DOHH2 (cell line): ENCODE measurements around the gene MICAL3.

Source experiments
- H3F3A ChIP-seq: fragments of 200-600 bp; sonication (generic), shearing (Covaris generic); 2 replicates; pipeline ENCODE4 v1.6.0; 2016; ENCODE audit warnings: antibody characterized with exemption, mild to moderate bottlenecking; ENCODE audit not compliant: control insufficient read depth, insufficient read depth
- H3K27ac ChIP-seq: fragments of 200-600 bp; sonication (generic); 2 replicates; pipeline ENCODE4 v1.5.1; 2014; ENCODE audit warnings: low read depth, mild to moderate bottlenecking, low read length, moderate library complexity
- H3K27me3 ChIP-seq: fragments of 200-600 bp; sonication (generic); 2 replicates; pipeline ENCODE4 v1.6.1; 2014; ENCODE audit warnings: mild to moderate bottlenecking, low read length, mixed read lengths; ENCODE audit not compliant: control insufficient read depth
- H3K36me3 ChIP-seq: fragments of 200-600 bp; sonication (generic); 2 replicates; pipeline ENCODE4 v1.6.1; 2014; ENCODE audit warnings: mild to moderate bottlenecking, low read length, moderate library complexity, mixed read lengths; ENCODE audit not compliant: control insufficient read depth
- H3K4me1 ChIP-seq: fragments of 200-600 bp; sonication (generic); 2 replicates; pipeline ENCODE4 v1.6.1; 2014; ENCODE audit warnings: mild to moderate bottlenecking, low read length, mixed read lengths; ENCODE audit not compliant: control insufficient read depth
- H3K4me2 ChIP-seq: fragments of 200-600 bp; sonication (generic); 2 replicates; pipeline ENCODE4 v1.6.0; 2014; ENCODE audit warnings: mild to moderate bottlenecking, low read length, moderate library complexity
- H3K4me3 ChIP-seq: fragments of 200-600 bp; sonication (generic); 2 replicates; pipeline ENCODE4 v1.5.1; 2014; ENCODE audit warnings: mild to moderate bottlenecking, low read length, mixed read lengths
- H3K79me2 ChIP-seq: fragments of 200-600 bp; sonication (generic); 2 replicates; pipeline ENCODE4 v1.6.1; 2014; ENCODE audit warnings: mild to moderate bottlenecking, low read length, mixed read lengths; ENCODE audit not compliant: control insufficient read depth
- H3K9me2 ChIP-seq: fragments of 200-600 bp; sonication (generic); replicated peaks from 2 replicates; pipeline ENCODE4 v1.6.1; 2014; ENCODE audit warnings: mild to moderate bottlenecking, low read length, mixed read lengths; ENCODE audit not compliant: control insufficient read depth
- H3K9me3 ChIP-seq: fragments of 200-600 bp; sonication (generic); 2 replicates; pipeline ENCODE4 v1.6.1; 2014; ENCODE audit warnings: antibody characterized with exemption, low read length, mixed read lengths; ENCODE audit not compliant: control insufficient read depth, insufficient read depth
- H4K20me1 ChIP-seq: fragments of 200-600 bp; sonication (generic); 2 replicates; pipeline ENCODE4 v1.6.0; 2014; ENCODE audit warnings: low read depth, mild to moderate bottlenecking, antibody characterized with exemption, low read length, moderate library complexity; ENCODE audit not compliant: control insufficient read depth, insufficient read depth
- EZH2phosphoT487 ChIP-seq: fragments of 200-600 bp; sonication (generic); IDR thresholded peaks from 2 replicates; pipeline ENCODE4 v1.6.1; 2017; ENCODE audit warnings: borderline replicate concordance, mild to moderate bottlenecking, antibody characterized with exemption, low read length, moderate library complexity, mixed read lengths
- TF ChIP-seq, protein P1 (sequence below): fragments of 200-600 bp; sonication (generic); IDR thresholded peaks from one replicate; pipeline ENCODE4 v1.5.1; 2014; ENCODE audit warnings: antibody characterized with exemption, mild to moderate bottlenecking, low read depth, low read length; ENCODE audit not compliant: poor library complexity, severe bottlenecking

The MICAL3 gene

DNA sequence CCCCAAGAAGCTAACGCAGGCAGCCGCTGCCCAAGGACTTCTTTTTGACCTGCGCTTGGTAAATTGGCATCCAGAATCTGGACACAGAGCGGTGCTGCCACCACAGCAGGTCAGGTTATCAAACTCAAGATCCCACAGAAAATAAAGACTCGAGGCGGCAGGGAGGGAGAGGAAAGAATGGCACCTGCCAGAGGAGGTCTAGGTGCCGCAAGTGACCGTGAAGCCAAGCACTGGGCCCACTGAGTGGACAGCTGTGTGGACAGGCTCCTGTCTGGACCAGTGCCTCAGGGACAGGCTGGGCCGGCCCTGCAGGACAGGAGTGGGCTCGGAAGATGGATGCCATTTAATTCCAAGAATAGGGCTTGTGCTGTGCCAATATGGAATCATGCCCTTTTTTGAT is 277.4 kb downstream of the MICAL3 start:
- Histone ChIP-seq H3K9me3 (no peaks in the 10 kb centered on the region), H3K27ac (no peak overlapping the region), H3K4me1 (peaks cover 3% of the 10 kb centered on the region; the same call in 1 of the 2 replicates), H3K9me2 (no peaks in the 10 kb centered on the region), H4K20me1 (peaks cover 3% of the 10 kb centered on the region; the same call in 1 of the 2 replicates), H3K79me2 (peaks cover 7% of the 10 kb centered on the region), H3F3A (no peaks in the 10 kb centered on the region), H3K36me3 (peaks cover 9% of the 10 kb centered on the region), H3K4me2 (no peak overlapping the region), H3K27me3 (no peaks in the 10 kb centered on the region), H3K4me3 (no peak overlapping the region)
- TF ChIP-seq, protein P1, sequence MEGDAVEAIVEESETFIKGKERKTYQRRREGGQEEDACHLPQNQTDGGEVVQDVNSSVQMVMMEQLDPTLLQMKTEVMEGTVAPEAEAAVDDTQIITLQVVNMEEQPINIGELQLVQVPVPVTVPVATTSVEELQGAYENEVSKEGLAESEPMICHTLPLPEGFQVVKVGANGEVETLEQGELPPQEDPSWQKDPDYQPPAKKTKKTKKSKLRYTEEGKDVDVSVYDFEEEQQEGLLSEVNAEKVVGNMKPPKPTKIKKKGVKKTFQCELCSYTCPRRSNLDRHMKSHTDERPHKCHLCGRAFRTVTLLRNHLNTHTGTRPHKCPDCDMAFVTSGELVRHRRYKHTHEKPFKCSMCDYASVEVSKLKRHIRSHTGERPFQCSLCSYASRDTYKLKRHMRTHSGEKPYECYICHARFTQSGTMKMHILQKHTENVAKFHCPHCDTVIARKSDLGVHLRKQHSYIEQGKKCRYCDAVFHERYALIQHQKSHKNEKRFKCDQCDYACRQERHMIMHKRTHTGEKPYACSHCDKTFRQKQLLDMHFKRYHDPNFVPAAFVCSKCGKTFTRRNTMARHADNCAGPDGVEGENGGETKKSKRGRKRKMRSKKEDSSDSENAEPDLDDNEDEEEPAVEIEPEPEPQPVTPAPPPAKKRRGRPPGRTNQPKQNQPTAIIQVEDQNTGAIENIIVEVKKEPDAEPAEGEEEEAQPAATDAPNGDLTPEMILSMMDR, result no peak
- TF ChIP-seq EZH2phosphoT487, result no peak

DNA sequence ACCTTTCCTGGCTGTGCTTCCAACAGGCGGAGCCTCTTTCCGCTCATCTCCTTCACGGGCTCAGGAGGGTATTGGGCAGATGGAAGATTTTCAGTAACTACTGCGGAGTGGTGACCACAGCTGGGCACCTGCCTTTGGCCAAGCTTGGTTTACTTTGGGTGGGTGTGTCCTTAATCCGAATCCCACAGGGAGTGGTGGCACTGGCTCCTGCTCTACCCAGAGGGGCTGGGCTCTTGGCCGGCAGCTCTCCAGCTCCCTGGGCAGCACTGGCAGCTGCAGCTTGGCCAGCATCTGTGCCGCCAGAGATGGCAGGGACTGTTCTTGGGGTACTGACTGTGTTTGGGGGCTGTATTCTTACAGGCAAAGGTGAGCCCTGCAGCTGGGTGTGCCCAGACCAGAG is 279.9 kb downstream of the MICAL3 start:
- H3K27ac ChIP-seq, result no peak overlapping the region
- H3K4me1 ChIP-seq, result peaks cover 3% of the 10 kb centered on the region; the same call in 1 of the 2 replicates
- H3K27me3 ChIP-seq, result no peaks in the 10 kb centered on the region
- no peaks in the 10 kb centered on the region for H3K9me2 ChIP-seq
- no peaks in the 10 kb centered on the region for H3K79me2 ChIP-seq
- H3K4me3 ChIP-seq, result no peak overlapping the region
- H4K20me1 ChIP-seq, result peaks cover 3% of the 10 kb centered on the region; the same call in 1 of the 2 replicates
- H3K9me3 ChIP-seq, result no peaks in the 10 kb centered on the region
- H3K36me3 ChIP-seq, result peaks cover 9% of the 10 kb centered on the region
- H3F3A ChIP-seq, result no peaks in the 10 kb centered on the region
- no peak for TF ChIP-seq EZH2phosphoT487
- TF ChIP-seq, protein P1, result no peak
- no peak overlapping the region for H3K4me2 ChIP-seq

DNA sequence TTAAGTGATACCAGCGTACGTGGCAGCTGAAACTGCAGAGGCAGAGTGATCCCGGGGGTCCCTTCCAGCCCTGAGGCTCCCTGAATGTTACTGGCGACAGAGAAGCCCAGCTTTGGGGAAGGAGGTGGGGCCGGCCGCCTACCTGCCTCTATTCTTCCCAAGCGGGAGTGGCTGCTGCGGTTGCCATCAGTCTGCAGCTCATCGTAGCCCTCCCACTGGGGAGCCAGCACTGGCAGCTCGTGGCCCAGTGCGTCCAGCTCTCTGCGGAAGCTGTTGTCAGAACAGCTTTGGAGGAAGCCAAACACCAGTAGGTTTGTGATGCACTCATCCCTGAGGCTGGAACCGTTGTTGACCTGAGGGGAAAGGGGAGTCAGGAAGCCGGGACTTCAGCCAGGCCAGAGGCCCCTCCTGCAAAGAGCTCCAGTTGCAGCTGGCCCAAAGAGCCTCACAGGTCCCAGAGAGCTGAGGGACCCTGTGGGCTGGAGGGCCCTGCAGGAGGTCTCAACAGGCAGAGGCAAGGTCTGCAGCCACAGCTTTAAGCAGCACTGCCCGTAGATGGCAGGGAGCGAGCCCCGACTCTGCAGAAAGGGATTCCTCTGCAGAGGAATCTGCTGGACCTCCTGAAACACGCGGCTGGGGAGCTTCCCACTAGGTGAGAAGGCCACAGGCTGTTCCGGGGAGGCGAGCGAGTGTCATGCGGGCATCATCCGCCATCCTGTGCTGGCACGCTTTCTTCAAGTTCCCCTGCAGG is 280.5 kb downstream of the MICAL3 start:
- H3K4me3 ChIP-seq, result no peak overlapping the region
- no peak overlapping the region for H3K27ac ChIP-seq
- H3K4me1 ChIP-seq, result peaks cover 3% of the 10 kb centered on the region; the same call in 1 of the 2 replicates
- H3K27me3 ChIP-seq, result no peaks in the 10 kb centered on the region
- no peaks in the 10 kb centered on the region for H3F3A ChIP-seq
- no peaks in the 10 kb centered on the region for H3K9me2 ChIP-seq
- H3K4me2 ChIP-seq, result no peak overlapping the region
- no peaks in the 10 kb centered on the region for H3K79me2 ChIP-seq
- TF ChIP-seq EZH2phosphoT487, result no peak
- TF ChIP-seq, protein P1, result no peak
- peaks cover 3% of the 10 kb centered on the region; the same call in 1 of the 2 replicates for H4K20me1 ChIP-seq
- no peaks in the 10 kb centered on the region for H3K9me3 ChIP-seq
- H3K36me3 ChIP-seq, result peaks cover 13% of the 10 kb centered on the region
